Suppressor macrophage (primary cell): Measurements from ENCODE around the gene VPS13D.
"Not testable (repeated sequence)": the region's sequence is repeated elsewhere in the genome, so short reads cannot be mapped to it uniquely, and the experiment has no call there.

Source experiments
- DNase-seq, 4 experiments: peaks; one replicate each; pipeline ENCODE4 v3.0.0-alpha.2; 2020 to 2022

Gene VPS13D

DNA sequence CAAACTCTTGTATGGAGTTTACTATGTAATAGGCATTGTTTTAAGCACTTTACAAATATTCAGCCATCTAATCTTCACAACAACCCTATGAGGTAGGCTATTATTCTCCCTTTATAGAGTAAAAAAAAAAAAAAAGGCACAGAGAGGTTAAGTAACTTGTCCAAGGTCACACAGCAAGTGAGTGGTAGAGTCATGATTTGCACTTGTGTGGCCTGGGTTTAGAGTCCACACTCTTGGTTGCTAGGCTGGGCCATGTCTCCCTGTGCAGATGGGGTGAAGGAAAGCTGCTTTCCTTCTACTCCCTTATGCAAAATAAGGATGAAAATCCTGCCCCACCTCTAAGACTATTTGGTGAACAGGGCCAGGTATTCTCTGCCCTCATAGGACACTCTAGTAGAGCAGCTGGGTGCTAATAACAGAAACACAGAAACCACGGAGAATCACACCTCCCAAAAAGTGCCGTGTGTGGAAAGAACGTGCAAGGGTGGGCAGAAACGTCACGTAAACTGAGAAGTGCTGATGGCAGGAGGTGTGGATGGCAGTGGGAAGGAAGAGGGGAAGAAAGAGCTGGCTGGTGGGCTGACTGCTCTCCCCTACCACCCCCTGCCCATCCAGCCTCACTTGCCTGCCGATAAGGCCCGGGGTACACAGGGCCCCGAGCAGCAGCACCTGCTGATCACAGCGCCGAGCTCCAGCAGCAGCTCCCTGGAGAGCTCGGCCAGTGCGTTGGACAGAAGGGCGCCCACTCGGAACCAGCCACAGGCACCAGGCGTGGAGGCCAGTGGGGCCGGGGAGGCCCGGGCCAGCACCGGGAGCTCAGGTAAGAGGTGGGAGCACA is 28.3 kb upstream of the VPS13D start:
- DNase-seq = no peak

DNA sequence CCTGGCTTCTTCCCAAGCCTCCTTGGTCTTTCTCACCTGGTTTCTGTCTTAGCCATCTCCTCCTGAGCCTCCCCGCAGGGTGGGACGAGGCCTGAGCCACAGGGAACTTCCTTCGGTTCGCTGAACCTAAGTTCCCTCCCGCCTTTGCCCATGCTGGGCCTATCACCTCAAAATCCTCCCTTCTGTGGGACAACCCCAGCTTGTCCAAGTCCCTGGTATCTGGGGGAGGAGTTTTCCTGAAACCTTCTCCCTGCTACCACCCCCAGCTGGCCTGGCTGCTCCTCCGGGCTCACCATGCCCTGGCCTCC is 27.7 kb upstream of the VPS13D start:
- peak in 1 of 4 experiments; percentile 0 for DNase-seq

DNA sequence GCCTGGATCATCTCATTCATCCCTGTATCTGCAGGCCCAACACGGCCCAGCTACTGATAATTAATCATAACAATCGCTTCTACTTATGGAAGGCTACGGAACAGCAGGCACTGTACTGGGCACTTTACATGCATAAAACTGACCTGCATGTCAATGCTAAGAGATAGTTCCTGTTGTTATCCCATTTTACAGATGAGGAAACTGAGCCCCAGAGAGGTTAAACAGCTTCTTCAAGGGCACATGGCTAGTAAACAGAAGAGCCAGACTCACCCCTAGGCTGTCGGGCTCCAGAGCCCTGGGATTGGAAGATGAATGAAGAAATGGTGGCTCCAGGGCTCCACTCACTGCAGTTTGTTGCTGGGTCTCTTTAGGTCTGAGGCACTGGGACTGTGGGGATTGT is 27.3 kb upstream of the VPS13D start:
- peak in 1 of 4 experiments; percentile 7 for DNase-seq

GRCh38 chr1:12203216-12204007 is 26.4 kb upstream of the VPS13D start:
- DNase-seq = no peak

GRCh38 chr1:12204140-12204539 is 25.7 kb upstream of the VPS13D start:
- no peak for DNase-seq

- DNase-seq = no peak
Measured at GRCh38 chr1:12204754-12205658, 24.8 kb upstream of the VPS13D start.

GRCh38 chr1:12206238-12206637 is 23.6 kb upstream of the VPS13D start:
- DNase-seq = no peak

DNA sequence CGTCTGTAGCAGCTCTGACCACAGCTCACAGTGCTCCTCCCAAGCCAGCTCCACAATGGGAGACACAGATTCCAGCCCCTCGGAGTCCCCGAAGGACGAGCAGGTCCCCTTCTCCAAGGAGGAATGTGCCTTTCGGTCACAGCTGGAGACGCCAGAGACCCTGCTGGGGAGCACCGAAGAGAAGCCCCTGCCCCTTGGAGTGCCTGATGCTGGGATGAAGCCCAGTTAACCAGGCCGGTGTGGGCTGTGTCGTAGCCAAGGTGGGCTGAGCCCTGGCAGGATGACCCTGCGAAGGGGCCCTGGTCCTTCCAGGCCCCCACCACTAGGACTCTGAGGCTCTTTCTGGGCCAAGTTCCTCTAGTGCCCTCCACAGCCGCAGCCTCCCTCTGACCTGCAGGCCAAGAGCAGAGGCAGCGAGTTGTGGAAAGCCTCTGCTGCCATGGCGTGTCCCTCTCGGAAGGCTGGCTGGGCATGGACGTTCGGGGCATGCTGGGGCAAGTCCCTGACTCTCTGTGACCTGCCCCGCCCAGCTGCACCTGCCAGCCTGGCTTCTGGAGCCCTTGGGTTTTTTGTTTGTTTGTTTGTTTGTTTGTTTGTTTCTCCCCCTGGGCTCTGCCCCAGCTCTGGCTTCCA is 22.9 kb upstream of the VPS13D start:
- DNase-seq = no peak

DNA sequence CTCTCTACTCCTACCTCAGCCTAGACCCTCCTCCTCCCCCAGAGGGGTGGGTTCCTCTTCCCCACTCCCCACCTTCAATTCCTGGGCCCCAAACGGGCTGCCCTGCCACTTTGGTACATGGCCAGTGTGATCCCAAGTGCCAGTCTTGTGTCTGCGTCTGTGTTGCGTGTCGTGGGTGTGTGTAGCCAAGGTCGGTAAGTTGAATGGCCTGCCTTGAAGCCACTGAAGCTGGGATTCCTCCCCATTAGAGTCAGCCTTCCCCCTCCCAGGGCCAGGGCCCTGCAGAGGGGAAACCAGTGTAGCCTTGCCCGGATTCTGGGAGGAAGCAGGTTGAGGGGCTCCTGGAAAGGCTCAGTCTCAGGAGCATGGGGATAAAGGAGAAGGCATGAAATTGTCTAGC is 21.6 kb upstream of the VPS13D start:
- no peak for DNase-seq

GRCh38 chr1:12208764-12209494 is 20.9 kb upstream of the VPS13D start:
- DNase-seq = peak; percentile 80 to 90 (median 86)

DNA sequence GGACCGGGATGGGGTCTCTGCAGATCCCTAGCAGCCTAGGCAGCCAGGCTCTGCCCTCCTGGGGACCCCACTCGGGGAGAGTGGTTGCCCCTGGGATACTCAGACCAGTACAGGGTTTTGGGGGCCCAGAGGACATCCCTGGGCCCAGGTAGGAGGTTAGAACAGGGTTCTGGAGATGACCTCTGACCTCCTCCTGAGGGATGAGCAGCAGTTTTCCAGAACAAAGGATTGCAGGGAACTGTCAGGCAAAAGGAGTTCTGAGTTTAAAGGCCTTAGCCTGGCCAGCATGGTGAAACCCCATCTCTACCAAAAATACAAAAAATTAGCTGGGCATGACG is 20.4 kb upstream of the VPS13D start:
- no peak for DNase-seq

DNA sequence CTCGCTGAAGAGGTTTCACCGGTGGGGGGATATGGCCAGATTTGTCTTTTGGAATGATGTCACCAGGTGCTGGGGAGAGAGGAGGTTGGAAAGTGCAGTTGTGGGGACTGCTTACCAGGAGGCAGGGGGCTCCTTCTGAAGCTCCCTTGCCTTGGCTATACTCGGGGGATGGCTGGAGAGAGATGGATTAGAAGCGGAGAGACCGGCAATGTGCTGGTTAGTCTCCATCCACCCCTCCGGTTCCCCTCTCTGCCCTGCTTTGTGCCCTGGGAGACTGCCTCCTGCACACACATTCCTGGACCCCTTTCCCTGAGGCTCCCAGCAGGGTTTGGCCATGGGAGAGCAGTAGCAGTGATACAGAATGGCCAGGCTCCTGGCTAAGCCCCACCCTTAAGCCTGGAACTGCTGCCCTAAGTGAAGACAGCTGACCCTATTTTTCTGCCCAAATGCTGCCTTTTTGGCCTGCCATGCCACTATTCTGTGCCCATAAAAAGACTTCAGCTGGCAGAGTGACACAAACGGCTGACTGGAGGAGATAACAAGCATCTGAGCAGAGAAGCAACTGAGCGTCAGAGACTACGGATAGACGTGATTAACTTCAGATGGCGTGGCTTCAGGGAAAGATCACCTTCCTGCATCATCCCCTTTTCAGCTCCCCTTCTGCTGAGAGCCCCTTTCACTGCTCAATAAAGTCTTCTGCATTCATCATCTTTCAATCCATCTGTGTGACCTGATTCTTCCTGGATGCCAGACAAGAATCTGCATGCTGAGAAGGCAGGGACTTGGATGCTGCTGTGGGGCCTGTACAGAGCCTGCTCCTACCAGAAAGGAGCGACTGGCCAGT is 14.5 kb upstream of the VPS13D start:
- DNase-seq = no peak

- DNase-seq = no peak
Measured at GRCh38 chr1:12219800-12220199, 10.0 kb upstream of the VPS13D start.

DNA sequence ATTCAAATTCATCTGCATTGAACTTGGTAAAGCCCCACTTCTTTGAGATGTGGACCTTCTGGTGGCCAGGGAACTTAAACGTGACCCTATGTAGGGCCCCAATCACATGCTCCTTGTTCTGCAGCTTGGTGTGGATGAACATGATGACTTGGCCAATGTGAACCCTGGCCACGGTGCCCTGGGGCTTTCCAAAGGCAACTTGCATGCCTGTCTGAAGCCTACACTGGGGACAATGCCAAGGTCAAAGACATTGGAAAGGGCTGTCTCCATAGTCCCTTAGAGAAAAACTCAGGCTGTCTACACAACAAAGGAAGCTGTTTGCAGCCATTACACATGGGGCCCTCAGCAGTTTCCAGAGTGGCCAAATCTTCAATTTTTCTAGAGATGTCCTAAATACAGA is 8.9 kb upstream of the VPS13D start:
- DNase-seq = peak in 3 of 4 experiments; percentile 34 to 48 (median 36)

DNA sequence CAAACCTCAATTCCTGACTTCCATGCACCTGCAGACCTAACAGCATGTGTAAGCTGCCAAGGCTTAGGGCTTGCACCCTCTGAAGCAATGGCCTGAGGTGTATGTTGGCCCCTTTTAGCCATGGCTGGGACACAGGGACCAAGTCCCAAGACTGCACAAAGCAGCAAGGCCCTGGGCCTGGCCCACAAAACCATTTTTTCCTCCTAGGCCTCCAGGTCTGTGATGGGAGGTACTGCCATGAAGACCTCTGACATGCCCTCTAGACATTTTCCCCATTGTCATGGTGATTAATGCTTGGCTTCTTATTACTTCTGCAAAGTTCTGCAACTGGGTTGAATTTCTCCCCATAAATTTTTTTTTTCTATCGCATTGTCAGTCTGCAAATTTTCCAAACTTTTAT is 7.1 kb upstream of the VPS13D start:
- DNase-seq = not testable (repeated sequence)

GRCh38 chr1:12224092-12224491 is 5.7 kb upstream of the VPS13D start:
- DNase-seq = not testable (repeated sequence)

DNA sequence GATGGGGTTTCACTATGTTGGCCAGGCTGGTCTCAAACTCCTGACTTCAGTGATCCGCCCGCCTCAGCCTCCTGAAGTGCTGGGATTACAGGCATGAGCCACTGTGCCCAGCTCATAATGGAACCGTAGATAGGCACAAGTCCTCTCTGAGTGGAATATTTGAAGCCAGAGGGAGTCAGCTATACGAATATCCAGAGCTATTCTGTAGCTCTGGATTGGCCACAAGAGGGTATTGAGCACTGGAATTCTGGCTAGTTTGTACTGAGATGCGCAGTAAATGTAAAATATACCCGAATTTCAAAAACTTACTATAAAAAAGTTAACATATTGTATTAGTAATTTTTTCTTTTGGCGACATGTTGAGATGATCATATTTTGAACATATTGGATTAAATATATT is 851 bp upstream of the VPS13D start:
- DNase-seq = no peak

DNA sequence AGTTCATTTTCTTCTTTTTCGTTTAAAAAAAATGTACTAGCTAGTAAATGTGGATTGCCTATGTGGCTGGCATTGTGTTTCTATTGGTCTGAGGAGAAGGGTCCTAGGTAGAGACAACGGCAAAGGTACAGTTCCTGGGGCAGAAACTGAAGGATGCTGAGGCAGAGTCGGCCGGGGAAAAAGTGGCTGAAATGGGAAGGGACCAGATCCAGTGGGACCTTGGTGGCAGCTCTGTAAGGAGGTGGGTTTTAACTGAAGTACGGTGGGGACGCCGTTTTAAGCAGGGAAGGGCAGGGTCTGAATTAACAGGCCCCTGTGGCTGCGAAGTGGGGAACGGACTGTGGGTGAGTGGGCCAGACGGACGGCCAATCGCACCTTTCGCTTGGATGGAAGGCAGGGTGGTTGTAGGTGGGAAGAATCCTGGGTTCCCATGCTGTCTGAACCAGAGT is 420 bp upstream of the VPS13D start:
- DNase-seq = no peak

GRCh38 chr1:12230549-12231275 is 882 bp downstream of the VPS13D start:
- DNase-seq = peak; percentile 47 to 82 (median 60)

- no peak for DNase-seq
Measured at GRCh38 chr1:12231276-12231595, 1.4 kb downstream of the VPS13D start.
